Sigmoid colon (tissue), 4 donors: ENCODE measurements around the gene LRR1.

ENCODE experiments used
- EP300 ChIP-seq, 4 donors: sonication (generic); formaldehyde crosslinking; IDR thresholded peaks; one replicate each; pipeline ENCODE4 v1.6.1; 2017; ENCODE audit warnings: antibody characterized with exemption in 4 of 4
- POLR2A ChIP-seq, 2 donors: fragments of 450-650 bp; IDR thresholded peaks; one replicate each; pipeline ENCODE4 v1.6.1; 2016; ENCODE audit warnings: antibody characterized with exemption in 2 of 2, mild to moderate bottlenecking in 2 of 2, moderate library complexity in 2 of 2
- POLR2AphosphoS5 ChIP-seq, 4 donors: sonication (generic); formaldehyde crosslinking; IDR thresholded peaks; one replicate each; pipeline ENCODE4 v1.6.1; 2017; ENCODE audit warnings: antibody characterized with exemption in 4 of 4
- TF ChIP-seq, protein P1 (sequence below), 4 experiments: fragments of 450-650 bp in 3 of 4; fragments of 200-600 bp in 1 of 4; IDR thresholded peaks; one replicate each; pipeline ENCODE4 v1.5.1; 2016 to 2019; ENCODE audit warnings: antibody characterized with exemption in 4 of 4, mild to moderate bottlenecking in 3 of 4, moderate library complexity in 2 of 4

DNA sequence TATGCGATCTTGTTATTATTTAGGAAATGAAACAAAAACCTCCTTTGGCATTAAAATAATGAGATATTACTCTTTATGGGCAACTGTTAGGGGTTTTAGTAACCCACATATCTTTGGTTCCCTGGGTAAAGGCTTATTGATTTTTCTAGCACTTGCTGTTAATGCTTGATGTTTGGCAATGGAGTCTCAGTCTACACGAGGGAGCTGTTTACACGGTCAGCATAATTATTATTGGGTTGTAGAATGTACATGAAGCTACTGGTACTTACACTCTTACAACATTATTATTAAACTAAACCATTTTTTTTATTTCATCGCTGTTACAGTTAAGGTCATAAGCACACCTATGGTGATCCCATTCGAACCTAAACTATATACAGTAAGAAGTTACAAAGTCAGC, 24.7 kb upstream of the LRR1 start:
- TF ChIP-seq EP300 (IDR thresholded peaks at IDR 0.05) (no peak), POLR2A (IDR thresholded peaks at IDR 0.05) (no peak), POLR2AphosphoS5 (IDR thresholded peaks at IDR 0.05) (no peak)
- TF ChIP-seq, protein P1, sequence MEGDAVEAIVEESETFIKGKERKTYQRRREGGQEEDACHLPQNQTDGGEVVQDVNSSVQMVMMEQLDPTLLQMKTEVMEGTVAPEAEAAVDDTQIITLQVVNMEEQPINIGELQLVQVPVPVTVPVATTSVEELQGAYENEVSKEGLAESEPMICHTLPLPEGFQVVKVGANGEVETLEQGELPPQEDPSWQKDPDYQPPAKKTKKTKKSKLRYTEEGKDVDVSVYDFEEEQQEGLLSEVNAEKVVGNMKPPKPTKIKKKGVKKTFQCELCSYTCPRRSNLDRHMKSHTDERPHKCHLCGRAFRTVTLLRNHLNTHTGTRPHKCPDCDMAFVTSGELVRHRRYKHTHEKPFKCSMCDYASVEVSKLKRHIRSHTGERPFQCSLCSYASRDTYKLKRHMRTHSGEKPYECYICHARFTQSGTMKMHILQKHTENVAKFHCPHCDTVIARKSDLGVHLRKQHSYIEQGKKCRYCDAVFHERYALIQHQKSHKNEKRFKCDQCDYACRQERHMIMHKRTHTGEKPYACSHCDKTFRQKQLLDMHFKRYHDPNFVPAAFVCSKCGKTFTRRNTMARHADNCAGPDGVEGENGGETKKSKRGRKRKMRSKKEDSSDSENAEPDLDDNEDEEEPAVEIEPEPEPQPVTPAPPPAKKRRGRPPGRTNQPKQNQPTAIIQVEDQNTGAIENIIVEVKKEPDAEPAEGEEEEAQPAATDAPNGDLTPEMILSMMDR (IDR thresholded peaks at IDR 0.05): no peak
